ENCODE results near the gene CLOCK. TPM values are rescaled to one million over a fixed set of nuclear protein-coding genes. Genes with fewer than 3 reads are reported as not detected.

The CLOCK gene
- total RNA-seq, 3 donors from 2014 or later = 29.8 to 32.2 (median 30.2) TPM

GRCh38 chr4:55447108-55447708, 99.5 kb downstream of the CLOCK start:
- no peak overlapping the region for H3K4me3 ChIP-seq
- H3K27me3 ChIP-seq = no peaks in the 10 kb centered on the region
- TF ChIP-seq POLR2AphosphoS5 (IDR thresholded peaks at IDR 0.05) (no peak), POLR2A (IDR thresholded peaks at IDR 0.05) (no peak), CTCF (IDR thresholded peaks at IDR 0.05) (no peak)
- H3K27ac ChIP-seq = no peak overlapping the region
- no peaks in the 10 kb centered on the region for H3K36me3 ChIP-seq
- no peak for DNase-seq (ENCODE audit: low spot score in 2 of 2)
- no peaks in the 10 kb centered on the region for H3K9me3 ChIP-seq
- H3K4me1 ChIP-seq = no peaks in the 10 kb centered on the region
- intact Hi-C loops (cut with DNase I; ENCODE audit: low total_unique reads) = no loop called here

GRCh38 chr4:55446578-55446922, 100.2 kb downstream of the CLOCK start:
- no peak overlapping the region for H3K4me3 ChIP-seq
- intact Hi-C loops (cut with DNase I; ENCODE audit: low total_unique reads) = no loop called here
- no peak overlapping the region for H3K27ac ChIP-seq
- no peaks in the 10 kb centered on the region for H3K27me3 ChIP-seq
- H3K4me1 ChIP-seq = no peaks in the 10 kb centered on the region
- TF ChIP-seq CTCF (IDR thresholded peaks at IDR 0.05) (no peak), POLR2AphosphoS5 (IDR thresholded peaks at IDR 0.05) (no peak), POLR2A (IDR thresholded peaks at IDR 0.05) (no peak)
- H3K9me3 ChIP-seq = no peaks in the 10 kb centered on the region
- no peak for DNase-seq (ENCODE audit: low spot score in 2 of 2)
- H3K36me3 ChIP-seq = no peaks in the 10 kb centered on the region

DNA sequence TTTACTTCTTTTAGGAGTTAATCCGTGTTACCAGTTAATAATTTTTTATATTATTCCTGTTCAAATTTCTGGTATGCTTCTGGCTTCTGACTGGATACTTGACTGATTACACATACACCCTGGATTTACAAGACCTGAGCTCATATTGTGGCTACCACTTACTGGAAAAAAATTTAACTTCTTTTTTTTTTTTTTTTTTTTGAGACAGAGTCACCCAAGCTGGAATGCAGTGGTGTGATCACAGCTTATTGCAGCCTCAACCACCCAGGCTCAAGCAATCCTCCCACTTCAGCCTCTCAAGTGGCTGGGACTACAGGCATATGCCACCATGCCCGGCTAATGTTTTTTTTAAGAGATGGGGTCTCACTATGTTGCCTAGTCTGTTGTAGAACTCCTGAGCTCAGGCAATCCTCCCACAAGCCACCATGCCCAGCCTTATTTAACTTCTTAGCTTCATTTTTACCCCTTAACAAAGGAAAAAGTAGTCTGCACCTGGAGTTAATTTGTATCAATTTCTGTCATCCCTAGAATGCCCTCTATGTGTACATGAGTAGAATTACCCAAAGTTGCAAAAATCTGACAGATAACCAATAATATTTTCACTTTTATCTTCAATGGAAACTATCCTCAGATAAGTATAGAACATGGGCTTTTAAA, 100.7 kb downstream of the CLOCK start:
- no peaks in the 10 kb centered on the region for H3K27me3 ChIP-seq
- no peak for TF ChIP-seq POLR2A (IDR thresholded peaks at IDR 0.05)
- no peak for TF ChIP-seq POLR2AphosphoS5 (IDR thresholded peaks at IDR 0.05)
- TF ChIP-seq CTCF (IDR thresholded peaks at IDR 0.05) = no peak
- no peak overlapping the region for H3K27ac ChIP-seq
- intact Hi-C loops (cut with DNase I; ENCODE audit: low total_unique reads) = no loop called here
- no peaks in the 10 kb centered on the region for H3K36me3 ChIP-seq
- no peak overlapping the region for H3K4me3 ChIP-seq
- DNase-seq (ENCODE audit: low spot score in 2 of 2) = no peak
- H3K9me3 ChIP-seq = no peaks in the 10 kb centered on the region
- H3K4me1 ChIP-seq = no peaks in the 10 kb centered on the region

GRCh38 chr4:55444827-55445226, 101.9 kb downstream of the CLOCK start:
- no peak overlapping the region for H3K4me3 ChIP-seq
- no peaks in the 10 kb centered on the region for H3K4me1 ChIP-seq
- no peaks in the 10 kb centered on the region for H3K27me3 ChIP-seq
- no peak for TF ChIP-seq POLR2A (IDR thresholded peaks at IDR 0.05)
- no peak for TF ChIP-seq POLR2AphosphoS5 (IDR thresholded peaks at IDR 0.05)
- no peak for TF ChIP-seq CTCF (IDR thresholded peaks at IDR 0.05)
- no peaks in the 10 kb centered on the region for H3K36me3 ChIP-seq
- no peak overlapping the region for H3K27ac ChIP-seq
- no peaks in the 10 kb centered on the region for H3K9me3 ChIP-seq
- intact Hi-C loops (cut with DNase I; ENCODE audit: low total_unique reads) = loop anchor here (5.0 kb wide), 1 partner anchor 192 kb away; the partner anchor contains the start of gene NMU
- DNase-seq (ENCODE audit: low spot score in 2 of 2) = no peak

GRCh38 chr4:55442541-55442940, 104.2 kb downstream of the CLOCK start:
- Histone ChIP-seq H3K27me3 (no peaks in the 10 kb centered on the region), H3K9me3 (no peaks in the 10 kb centered on the region), H3K36me3 (no peaks in the 10 kb centered on the region), H3K27ac (no peak overlapping the region), H3K4me3 (no peak overlapping the region), H3K4me1 (no peaks in the 10 kb centered on the region)
- TF ChIP-seq POLR2A (IDR thresholded peaks at IDR 0.05) (no peak), POLR2AphosphoS5 (IDR thresholded peaks at IDR 0.05) (no peak), CTCF (IDR thresholded peaks at IDR 0.05) (no peak)
- intact Hi-C loops (cut with DNase I; ENCODE audit: low total_unique reads) = loop anchor here (5.0 kb wide), 1 partner anchor 195 kb away; the partner anchor contains the start of gene NMU
- DNase-seq (ENCODE audit: low spot score in 2 of 2) = no peak
